ENCODE results near the gene NHERF1. TPM values are rescaled to one million over a fixed set of nuclear protein-coding genes. Genes with fewer than 3 reads are reported as not detected.

NHERF1 gene
- total RNA-seq, 3 donors from 2014 or later: 15.8 to 82.8 (median 36.4) TPM

DNA sequence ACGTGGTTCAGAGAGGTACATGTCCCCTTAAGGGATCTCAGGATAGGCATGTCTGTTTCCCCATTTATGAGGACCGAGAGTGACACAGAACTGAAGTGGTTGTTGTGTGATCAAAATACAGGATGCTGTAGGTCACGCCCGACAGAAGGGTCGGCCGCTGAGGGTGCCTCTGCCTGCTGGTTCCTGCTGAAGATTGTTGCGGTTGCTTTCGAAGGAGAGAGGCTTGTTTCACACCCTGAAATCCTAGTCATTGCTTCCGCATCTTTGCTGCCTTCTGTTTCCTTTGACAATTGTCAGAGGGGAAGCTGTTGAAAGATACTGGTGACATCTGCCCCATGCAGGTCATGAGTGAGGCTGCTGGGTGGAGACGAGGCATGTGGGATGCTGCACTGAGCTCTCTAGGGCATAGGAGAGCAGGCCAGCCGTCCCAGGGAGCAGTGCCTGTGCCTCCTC lies 31.5 kb downstream of the NHERF1 start:
- DNase-seq (ENCODE audit: low spot score in 2 of 2): no peak
- no peaks in the 10 kb centered on the region for H3K27me3 ChIP-seq
- H3K9me3 ChIP-seq: no peaks in the 10 kb centered on the region
- intact Hi-C loops (cut with DNase I; ENCODE audit: low total_unique reads): no loop called here
- no peaks in the 10 kb centered on the region for H3K36me3 ChIP-seq
- no peak overlapping the region for H3K27ac ChIP-seq
- no peak overlapping the region for H3K4me3 ChIP-seq
- TF ChIP-seq POLR2AphosphoS5 (IDR thresholded peaks at IDR 0.05) (no peak), POLR2A (IDR thresholded peaks at IDR 0.05) (no peak)
- TF ChIP-seq, protein P1, sequence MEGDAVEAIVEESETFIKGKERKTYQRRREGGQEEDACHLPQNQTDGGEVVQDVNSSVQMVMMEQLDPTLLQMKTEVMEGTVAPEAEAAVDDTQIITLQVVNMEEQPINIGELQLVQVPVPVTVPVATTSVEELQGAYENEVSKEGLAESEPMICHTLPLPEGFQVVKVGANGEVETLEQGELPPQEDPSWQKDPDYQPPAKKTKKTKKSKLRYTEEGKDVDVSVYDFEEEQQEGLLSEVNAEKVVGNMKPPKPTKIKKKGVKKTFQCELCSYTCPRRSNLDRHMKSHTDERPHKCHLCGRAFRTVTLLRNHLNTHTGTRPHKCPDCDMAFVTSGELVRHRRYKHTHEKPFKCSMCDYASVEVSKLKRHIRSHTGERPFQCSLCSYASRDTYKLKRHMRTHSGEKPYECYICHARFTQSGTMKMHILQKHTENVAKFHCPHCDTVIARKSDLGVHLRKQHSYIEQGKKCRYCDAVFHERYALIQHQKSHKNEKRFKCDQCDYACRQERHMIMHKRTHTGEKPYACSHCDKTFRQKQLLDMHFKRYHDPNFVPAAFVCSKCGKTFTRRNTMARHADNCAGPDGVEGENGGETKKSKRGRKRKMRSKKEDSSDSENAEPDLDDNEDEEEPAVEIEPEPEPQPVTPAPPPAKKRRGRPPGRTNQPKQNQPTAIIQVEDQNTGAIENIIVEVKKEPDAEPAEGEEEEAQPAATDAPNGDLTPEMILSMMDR (IDR thresholded peaks at IDR 0.05): no peak
- peaks cover 6 to 12% of the 10 kb centered on the region in 2 donors for H3K4me1 ChIP-seq

GRCh38 chr17:74780443-74781238 lies 32.2 kb downstream of the NHERF1 start:
- Histone ChIP-seq H3K9me3 (no peaks in the 10 kb centered on the region), H3K4me1 (peaks cover 0 to 6% of the 10 kb centered on the region in 2 donors), H3K27ac (no peak overlapping the region), H3K27me3 (no peaks in the 10 kb centered on the region), H3K4me3 (no peak overlapping the region), H3K36me3 (no peaks in the 10 kb centered on the region)
- no peak for DNase-seq (ENCODE audit: low spot score in 2 of 2)
- intact Hi-C loops (cut with DNase I; ENCODE audit: low total_unique reads): no loop called here
- TF ChIP-seq POLR2A (IDR thresholded peaks at IDR 0.05): no peak
- no peak for TF ChIP-seq POLR2AphosphoS5 (IDR thresholded peaks at IDR 0.05)
- TF ChIP-seq, protein P1 (IDR thresholded peaks at IDR 0.05): no peak

DNA sequence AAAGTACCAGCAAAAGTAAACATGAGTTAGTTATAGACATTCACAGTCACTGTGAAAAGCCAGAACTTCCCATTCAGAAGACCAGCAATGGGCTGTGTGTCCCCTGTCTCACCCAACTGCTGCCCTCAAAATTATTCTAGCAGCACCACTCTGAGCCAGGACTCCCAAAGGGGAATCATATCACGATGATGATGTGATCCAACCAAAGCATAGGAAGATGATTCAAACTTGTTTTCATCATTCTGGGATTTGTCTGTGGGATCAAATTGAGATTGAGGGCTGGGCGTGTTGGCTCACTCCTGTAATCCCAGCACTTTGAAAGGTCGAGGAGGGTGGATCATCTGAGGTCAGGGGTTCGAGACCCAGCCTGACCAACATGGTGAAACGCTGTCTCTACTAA lies 34.1 kb downstream of the NHERF1 start:
- H3K4me1 ChIP-seq: no peaks in the 10 kb centered on the region
- H3K4me3 ChIP-seq: no peak overlapping the region
- intact Hi-C loops (cut with DNase I; ENCODE audit: low total_unique reads): no loop called here
- no peak overlapping the region for H3K27ac ChIP-seq
- no peak for DNase-seq (ENCODE audit: low spot score in 2 of 2)
- no peaks in the 10 kb centered on the region for H3K27me3 ChIP-seq
- no peaks in the 10 kb centered on the region for H3K36me3 ChIP-seq
- H3K9me3 ChIP-seq: no peaks in the 10 kb centered on the region
- TF ChIP-seq, protein P1 (IDR thresholded peaks at IDR 0.05): no peak
- no peak for TF ChIP-seq POLR2AphosphoS5 (IDR thresholded peaks at IDR 0.05)
- no peak for TF ChIP-seq POLR2A (IDR thresholded peaks at IDR 0.05)

GRCh38 chr17:74784125-74784810 lies 35.8 kb downstream of the NHERF1 start:
- no peak overlapping the region for H3K4me3 ChIP-seq
- DNase-seq (ENCODE audit: low spot score in 2 of 2): no peak
- no peaks in the 10 kb centered on the region for H3K27me3 ChIP-seq
- TF ChIP-seq POLR2A (IDR thresholded peaks at IDR 0.05) (no peak), POLR2AphosphoS5 (IDR thresholded peaks at IDR 0.05) (no peak)
- TF ChIP-seq, protein P1 (IDR thresholded peaks at IDR 0.05): no peak
- intact Hi-C loops (cut with DNase I; ENCODE audit: low total_unique reads): no loop called here
- H3K9me3 ChIP-seq: no peaks in the 10 kb centered on the region
- no peak overlapping the region for H3K27ac ChIP-seq
- H3K36me3 ChIP-seq: no peaks in the 10 kb centered on the region
- H3K4me1 ChIP-seq: no peaks in the 10 kb centered on the region

Data from breast epithelium (tissue), 4 donors.